IMR-90 (cell line): Measurements from ENCODE around the gene BCCIP. TPM values are rescaled to one million over a fixed set of nuclear protein-coding genes. Genes with fewer than 3 reads are reported as not detected.

Experiments
- ATAC-seq: fragments of 200-7000 bp; cut with Tn5 transposase; 2 replicates; pipeline ENCODE4 v1.9.1; 2020; ENCODE audit warnings: low read depth, mild to moderate bottlenecking, moderate library complexity
- BruUV-seq: library from RNA; stranded (reverse); fragments of 400-500 nt; replicated peaks from 2 replicates; lab custom pipeline; 2021; lab: Mats Ljungman, UMichigan
- CTCF ChIA-PET: fragments of 300-600 bp; formaldehyde crosslinking; extraction: SDS; loops from one replicate; lab custom pipeline; 2021; ENCODE audit warnings: antibody characterized with exemption; lab: Yijun Ruan, JAX
- POLR2A ChIA-PET: fragments of 300-600 bp; sonication (Branson Sonifier 250); formaldehyde crosslinking; loops from one replicate; lab custom pipeline; 2022; ENCODE audit warnings: antibody characterized with exemption; ENCODE audit not compliant: unreplicated experiment; lab: Charles Lee
- DNase-seq: peaks from one replicate; pipeline ENCODE4 v3.0.0; 2013
- H2AFZ ChIP-seq: replicated peaks from 2 replicates; pipeline ENCODE3; 2013; ENCODE audit warnings: low read length, mild to moderate bottlenecking; ENCODE audit not compliant: poor library complexity
- H2AK5ac ChIP-seq: 2 replicates; pipeline ENCODE4 v1.6.1; 2013; ENCODE audit warnings: low read depth, low read length, inconsistent platforms
- H2AK9ac ChIP-seq: replicated peaks from 2 replicates; pipeline ENCODE3; 2013; ENCODE audit warnings: mild to moderate bottlenecking, low read depth, low read length, moderate library complexity; ENCODE audit not compliant: poor library complexity
- H2BK120ac ChIP-seq: 2 replicates; pipeline ENCODE4 v1.6.1; 2013; ENCODE audit warnings: low read depth, low read length, inconsistent platforms
- H2BK15ac ChIP-seq: 3 replicates; pipeline ENCODE4 v1.6.1; 2013; ENCODE audit warnings: low read depth, low read length, inconsistent platforms
- H2BK20ac ChIP-seq: 2 replicates; pipeline ENCODE4 v1.6.1; 2013; ENCODE audit warnings: low read depth, mild to moderate bottlenecking, inconsistent platforms, low read length, moderate library complexity
- H2BK5ac ChIP-seq: 2 replicates; pipeline ENCODE4 v1.6.1; 2013; ENCODE audit warnings: mild to moderate bottlenecking, low read depth, low read length, inconsistent platforms; ENCODE audit not compliant: poor library complexity, severe bottlenecking
- H3K14ac ChIP-seq: replicated peaks from 2 replicates; pipeline ENCODE4 v1.6.1; 2013; ENCODE audit warnings: low read depth, low read length, inconsistent platforms
- H3K18ac ChIP-seq: 2 replicates; pipeline ENCODE4 v1.6.1; 2013; ENCODE audit warnings: low read depth, low read length, control low read depth
- H3K23ac ChIP-seq: 2 replicates; pipeline ENCODE4 v1.6.1; 2013; ENCODE audit warnings: low read depth, low read length, inconsistent platforms
- H3K27ac ChIP-seq: 2 replicates; pipeline ENCODE4 v1.5.1; 2013; ENCODE audit warnings: mild to moderate bottlenecking, control low read depth, low read length; ENCODE audit not compliant: insufficient read depth
- H3K27me3 ChIP-seq: 2 replicates; pipeline ENCODE4 v1.6.1; 2013; ENCODE audit warnings: low read length; ENCODE audit not compliant: control insufficient read depth, insufficient read depth
- H3K36me3 ChIP-seq: 2 replicates; pipeline ENCODE4 v1.6.1; 2013; ENCODE audit warnings: low read length, mixed read lengths; ENCODE audit not compliant: control insufficient read depth, insufficient read depth
- H3K4ac ChIP-seq: 2 replicates; pipeline ENCODE4 v1.6.1; 2013; ENCODE audit warnings: low read depth, low read length, inconsistent platforms
- H3K4me1 ChIP-seq: 2 replicates; pipeline ENCODE4 v1.6.1; 2013; ENCODE audit warnings: low read length, mixed read lengths; ENCODE audit not compliant: control insufficient read depth, insufficient read depth
- H3K4me2 ChIP-seq: 2 replicates; pipeline ENCODE4 v1.6.1; 2013; ENCODE audit warnings: low read depth, mild to moderate bottlenecking, control low read depth, low read length, moderate library complexity
- H3K4me3 ChIP-seq: 2 replicates; pipeline ENCODE4 v1.5.1; 2013; ENCODE audit warnings: low read depth, mild to moderate bottlenecking, control low read depth, low read length, moderate library complexity; ENCODE audit not compliant: insufficient read depth
- H3K56ac ChIP-seq: 2 replicates; pipeline ENCODE4 v1.6.1; 2013; ENCODE audit warnings: low read length, inconsistent platforms; ENCODE audit not compliant: insufficient read depth; ENCODE audit errors: extremely low read depth
- H3K79me1 ChIP-seq, 2 experiments: 2 replicates each; pipeline ENCODE4 v1.6.1; 2013; ENCODE audit warnings: low read length in 2 of 2, inconsistent platforms in 1 of 2, low read depth in 1 of 2
- H3K9ac ChIP-seq: 2 replicates; pipeline ENCODE4 v1.6.1; 2013; ENCODE audit warnings: low read depth, low read length, control low read depth
- H3K9me1 ChIP-seq: 2 replicates; pipeline ENCODE4 v1.6.1; 2013; ENCODE audit warnings: low read length, inconsistent platforms; ENCODE audit not compliant: insufficient read depth
- H3K9me3 ChIP-seq: 2 replicates; pipeline ENCODE4 v1.6.1; 2013; ENCODE audit warnings: low read length; ENCODE audit not compliant: control insufficient read depth, insufficient read depth
- H4K20me1 ChIP-seq: 2 replicates; pipeline ENCODE4 v1.6.1; 2013; ENCODE audit warnings: low read length, inconsistent platforms; ENCODE audit not compliant: insufficient read depth
- H4K5ac ChIP-seq: 2 replicates; pipeline ENCODE4 v1.6.1; 2013; ENCODE audit warnings: mild to moderate bottlenecking, low read depth, low read length, control low read depth
- H4K8ac ChIP-seq, 2 experiments: 2 replicates each; pipeline ENCODE4 v1.6.1; 2013; ENCODE audit warnings: low read depth in 2 of 2, low read length in 2 of 2, control low read depth in 1 of 2, inconsistent platforms in 1 of 2
- H4K91ac ChIP-seq: 2 replicates; pipeline ENCODE4 v1.6.1; 2013; ENCODE audit warnings: low read depth, low read length, inconsistent platforms; ENCODE audit not compliant: insufficient read depth
- BHLHE40 ChIP-seq: fragments of 150-350 bp; IDR thresholded peaks from 2 replicates; pipeline ENCODE4 v1.6.1; 2016; ENCODE audit warnings: mild to moderate bottlenecking, low read depth, low read length
- ELK1 ChIP-seq: fragments of 150-350 bp; IDR thresholded peaks from 2 replicates; pipeline ENCODE4 v1.6.1; 2016; ENCODE audit warnings: low read depth, mild to moderate bottlenecking, low read length, moderate library complexity, borderline replicate concordance
- FOS ChIP-seq: fragments of 150-350 bp; IDR thresholded peaks from 2 replicates; pipeline ENCODE4 v1.6.1; 2016; ENCODE audit warnings: low read depth, low read length
- MAFK ChIP-seq: IDR thresholded peaks from 2 replicates; pipeline ENCODE4 v1.6.1; 2012; ENCODE audit warnings: low read depth, low read length, improper control_type of control experiment
- MXI1 ChIP-seq: IDR thresholded peaks from 2 replicates; pipeline ENCODE4 v1.6.1; 2012; ENCODE audit warnings: low read depth, mild to moderate bottlenecking, low read length, moderate library complexity, borderline replicate concordance
- POLR2A ChIP-seq: IDR thresholded peaks from 2 replicates; pipeline ENCODE4 v1.6.1; 2012; ENCODE audit warnings: mild to moderate bottlenecking, low read depth, low read length
- RAD21 ChIP-seq: IDR thresholded peaks from 2 replicates; pipeline ENCODE4 v1.6.1; 2012; ENCODE audit warnings: low read length, improper control_type of control experiment
- SMC3 ChIP-seq: fragments of 150-350 bp; IDR thresholded peaks from 2 replicates; pipeline ENCODE4 v1.6.1; 2016; ENCODE audit warnings: low read depth, mild to moderate bottlenecking, antibody characterized with exemption, low read length, moderate library complexity
- WGBS, 2 experiments: methylation state at CpG; one replicate each; pipeline versions ENCODE4 v1.1.5 to v1.1.7; 2013; ENCODE audit warnings: missing lambda C conversion rate in 2 of 2; ENCODE audit not compliant: insufficient read length in 1 of 2; ENCODE audit errors: extremely low coverage in 2 of 2; 5-methylcytosine and 5-hydroxymethylcytosine counted together
- dilution Hi-C: fragments of 300-500 bp; cut with HindIII; formaldehyde crosslinking; loops from one replicate; pipeline ENCODE4 v1.14.3; 2018; ENCODE audit warnings: low sequenced_read_pairs; ENCODE audit not compliant: unreplicated experiment
- in situ Hi-C: fragments of 300-500 bp; cut with MboI; formaldehyde crosslinking; loops from 3 replicates; pipeline ENCODE4 v1.14.3; 2019; ENCODE audit warnings: low sequenced_read_pairs, inconsistent platforms, mixed read lengths
- intact Hi-C: fragments of 100-400 bp; cut with micrococcal nuclease; formaldehyde crosslinking; loops from 2 replicates; pipeline ENCODE4 v1.10.0; 2022
- polyA plus RNA-seq, 3 experiments: library from polyadenylated mRNA; depleted of rRNA; stranded (reverse); fragments of >200 nt; gene quantifications; 2 replicates each; pipeline ENCODE4 v1.2.3, GENCODE V29; 2012; ENCODE audit warnings: low replicate concordance in 1 of 3
- total RNA-seq: library from RNA; depleted of rRNA; stranded (reverse); fragments of >200 nt; gene quantifications from 2 replicates; pipeline ENCODE4 v1.2.3, GENCODE V29; 2012

BCCIP gene
- total and polyA plus RNA-seq, 2 of the 4 experiments (the other 2 are of a cell fraction), result 31.9 to 49.2 TPM

- H2AK5ac ChIP-seq, result no peak overlapping the region
- no TSS peak for BruUV-seq
- TF ChIP-seq SMC3, result no peak
- no peak for TF ChIP-seq RAD21
- no peak for TF ChIP-seq BHLHE40
- TF ChIP-seq MAFK, result no peak
- TF ChIP-seq POLR2A, result no peak
- no peak for TF ChIP-seq MXI1
- TF ChIP-seq ELK1, result no peak
- TF ChIP-seq FOS, result no peak
- peaks cover 4% of the 10 kb centered on the region; the same call in 1 of the 2 replicates for H4K20me1 ChIP-seq
- no peak overlapping the region for H2BK120ac ChIP-seq
- no peak overlapping the region for H4K8ac ChIP-seq
- POLR2A ChIA-PET, result no interaction called here
- no peak overlapping the region for H3K23ac ChIP-seq
- H4K91ac ChIP-seq, result no peak overlapping the region
- no peak overlapping the region for H3K27ac ChIP-seq
- H3K79me1 ChIP-seq, result peaks cover 3 to 5% of the 10 kb centered on the region in 2 experiments; a peak in 3 of 4 replicates
- H3K4ac ChIP-seq, result no peak overlapping the region
- no peak overlapping the region for H3K18ac ChIP-seq
- no peak overlapping the region for H3K9ac ChIP-seq
- dilution Hi-C loops, result no loop called here
- H3K4me2 ChIP-seq, result no peak overlapping the region
- H3K36me3 ChIP-seq, result peaks cover 54% of the 10 kb centered on the region
- DNase-seq, result no peak
- no peak overlapping the region for H2BK15ac ChIP-seq
- CTCF ChIA-PET, result no interaction called here
- no peak for ATAC-seq
- H3K14ac ChIP-seq, result no peak overlapping the region
- peaks cover 2% of the 10 kb centered on the region for H3K4me1 ChIP-seq
- no peak overlapping the region for H2BK20ac ChIP-seq
- H2AFZ ChIP-seq, result no peak overlapping the region
- no peak overlapping the region for H4K5ac ChIP-seq
- no peak overlapping the region for H2BK5ac ChIP-seq
- in situ Hi-C loops, result no loop called here
- no peak overlapping the region for H3K56ac ChIP-seq
- no peak overlapping the region for H2AK9ac ChIP-seq
- peaks cover 6% of the 10 kb centered on the region; the same call in 1 of the 2 replicates for H3K9me1 ChIP-seq
- H3K27me3 ChIP-seq, result no peaks in the 10 kb centered on the region
- H3K4me3 ChIP-seq, result no peak overlapping the region
- WGBS, 2 experiments, result no CpG with 5 or more reads among the region's 2 CpGs
- intact Hi-C loops, result no loop called here
- H3K9me3 ChIP-seq, result no peaks in the 10 kb centered on the region
Measured at GRCh38 chr10:125836746-125837145, 13.4 kb downstream of the BCCIP start.
